Measurements from ENCODE around the gene NUMBL.
"Not testable (repeated sequence)": the region's sequence is repeated elsewhere in the genome, so short reads cannot be mapped to it uniquely, and the experiment has no call there.

GRCh38 chr19:40732304-40732703, 41.9 kb upstream of the NUMBL start:
- not testable (repeated sequence) for TF ChIP-seq EZH2 (IDR thresholded peaks at IDR 0.05); POLR2AphosphoS5 (IDR thresholded peaks at IDR 0.05; ENCODE audit: borderline replicate concordance, low read depth, low read length)
